GM21825 (cell line): Measurements from ENCODE around the gene EML4.
A peak's percentile ranks its signal among the peaks of the same experiment; 100 is the strongest.

ENCODE experiments used
- ATAC-seq: cut with Tn5 transposase; IDR thresholded peaks from one replicate; pipeline ENCODE4 v1.9.1; 2021; ENCODE audit warnings: mild to moderate bottlenecking, moderate library complexity; ENCODE audit not compliant: unreplicated experiment

EML4 gene

DNA sequence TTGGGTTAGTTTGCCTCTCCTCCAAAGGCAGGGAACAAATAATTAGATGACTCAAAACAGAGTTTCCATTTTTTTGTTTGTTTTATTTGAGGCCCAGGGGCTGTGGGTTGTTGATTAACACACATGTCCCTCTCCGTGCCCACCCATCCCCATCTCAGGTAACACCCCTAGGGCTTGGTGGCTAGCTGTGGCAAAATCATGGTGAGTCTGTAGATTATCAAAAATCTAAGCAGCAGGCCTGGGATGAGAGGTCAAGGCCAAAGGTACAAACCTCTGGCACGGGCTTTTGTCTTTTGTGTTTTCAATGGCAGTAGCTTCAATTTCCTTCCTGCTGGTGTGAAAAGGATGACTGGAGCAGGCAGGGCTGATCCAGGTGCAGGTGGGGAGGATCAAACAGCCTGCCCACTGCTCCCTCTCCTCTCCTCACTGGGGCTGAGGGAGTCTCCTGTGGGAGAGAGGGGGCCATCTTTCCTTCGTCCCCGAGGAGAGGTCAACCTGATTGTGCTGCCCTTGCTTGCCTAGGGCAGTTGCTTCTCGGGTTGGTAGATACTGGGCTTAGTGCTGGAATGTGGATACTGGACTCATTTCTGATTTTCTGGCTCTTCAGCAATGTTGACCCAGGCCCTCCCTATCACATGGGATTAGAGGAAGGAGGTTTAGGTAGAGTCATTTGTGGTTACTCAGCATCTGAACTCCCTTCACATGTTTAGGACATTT lies 31.9 kb upstream of the EML4 start:
- ATAC-seq: no peak

GRCh38 chr2:42138163-42139015 lies 30.8 kb upstream of the EML4 start:
- no peak for ATAC-seq

DNA sequence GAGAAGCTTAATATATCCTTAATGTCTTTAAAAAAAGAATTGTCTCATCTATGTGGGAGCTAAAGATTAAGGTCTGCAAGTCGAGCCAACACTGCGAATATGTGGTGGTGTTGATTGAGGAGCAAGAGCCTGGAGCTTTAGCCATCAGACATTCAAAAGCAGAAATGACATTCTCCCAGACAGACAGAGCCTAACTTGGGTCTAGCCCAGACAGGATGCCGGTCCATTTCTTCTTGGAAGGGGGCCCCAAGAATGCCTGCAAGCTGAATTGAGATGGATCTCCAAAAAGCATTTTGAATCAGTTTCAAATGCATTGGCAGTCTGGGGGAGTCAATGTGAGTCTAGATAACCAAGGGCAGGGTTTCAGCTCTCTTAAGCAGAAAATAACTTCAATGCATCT lies 30.1 kb upstream of the EML4 start:
- no peak for ATAC-seq

- no peak for ATAC-seq
Observed at GRCh38 chr2:42140496-42140895, 28.7 kb upstream of the EML4 start.

DNA sequence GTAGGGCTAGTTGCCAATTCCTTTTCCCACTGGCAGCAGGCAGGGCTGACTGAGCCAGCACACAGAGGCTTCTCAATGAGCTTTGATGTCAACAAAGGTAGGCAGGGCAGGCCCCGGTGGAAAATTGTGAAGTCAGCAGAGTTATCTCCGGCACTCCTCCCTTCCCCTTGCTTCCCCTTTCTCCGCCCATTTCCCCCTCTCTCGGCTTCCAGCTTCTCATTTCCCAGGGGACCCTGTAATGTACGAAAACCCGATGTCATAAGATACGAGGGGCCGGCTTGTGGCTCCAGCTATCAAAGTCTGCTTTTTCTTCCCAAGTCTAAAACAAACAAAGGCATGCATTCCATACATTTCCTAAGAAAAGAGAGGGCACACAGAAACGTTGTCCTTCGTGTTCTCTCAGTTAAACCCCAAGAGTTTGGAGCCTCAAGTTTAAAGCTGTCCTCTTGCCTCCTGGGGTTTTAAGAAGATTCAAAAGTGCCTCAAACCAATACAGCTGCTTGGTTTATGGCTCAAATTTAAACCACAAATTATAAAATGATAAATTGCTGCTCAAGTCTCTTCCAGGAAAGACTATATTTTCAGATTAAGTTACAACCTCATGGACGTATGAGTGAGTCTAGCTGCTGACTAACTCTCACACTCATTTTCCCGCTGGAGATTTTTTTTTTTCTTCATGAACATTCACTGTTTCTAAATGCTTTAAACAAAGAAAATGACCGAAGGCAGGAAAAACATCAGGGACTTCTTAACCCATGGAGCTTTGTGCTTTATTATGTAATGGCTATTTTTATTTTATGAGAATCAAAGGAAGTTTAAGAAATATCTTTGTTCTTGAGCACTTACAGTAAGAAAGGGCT lies 27.2 kb upstream of the EML4 start:
- ATAC-seq: no peak

GRCh38 chr2:42142547-42143184 lies 26.5 kb upstream of the EML4 start:
- no peak for ATAC-seq

- ATAC-seq: no peak
Observed at GRCh38 chr2:42147641-42148274, 21.4 kb upstream of the EML4 start.

GRCh38 chr2:42150159-42150558 lies 19.0 kb upstream of the EML4 start:
- ATAC-seq: no peak

- ATAC-seq: no peak
Observed at GRCh38 chr2:42153944-42154581, 15.1 kb upstream of the EML4 start.

- ATAC-seq: no peak
Observed at GRCh38 chr2:42156721-42157120, 12.4 kb upstream of the EML4 start.

- no peak for ATAC-seq
Observed at GRCh38 chr2:42161444-42161843, 7.7 kb upstream of the EML4 start.

DNA sequence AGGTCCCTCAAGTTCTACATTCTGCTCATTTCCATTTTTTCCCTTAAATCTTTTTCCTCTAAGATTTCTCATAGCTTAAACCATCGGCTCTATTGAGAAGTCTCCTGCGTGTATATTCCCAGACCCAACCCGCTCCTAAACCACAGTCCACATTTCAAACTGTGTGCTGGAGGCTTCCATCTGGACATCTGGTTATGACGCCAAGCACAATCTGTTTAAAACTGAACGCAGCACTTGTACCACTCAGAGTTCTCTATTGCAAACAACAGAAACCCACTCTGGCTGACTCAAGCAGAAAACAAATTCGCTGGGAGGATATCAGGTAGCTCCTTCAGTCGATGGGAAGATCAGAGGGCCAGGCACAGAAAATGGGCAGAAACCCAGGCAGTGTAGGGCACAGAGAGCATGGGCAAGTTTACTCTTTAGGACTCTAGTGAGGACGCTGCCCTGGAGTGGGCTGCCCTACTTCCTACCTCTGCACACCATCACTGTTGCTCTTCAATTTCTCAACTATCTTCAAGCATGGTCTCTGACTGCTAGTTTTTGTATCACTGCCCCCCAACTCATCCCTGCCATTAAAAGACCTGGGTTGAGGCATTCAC lies 5.6 kb upstream of the EML4 start:
- ATAC-seq: no peak

- no peak for ATAC-seq
Observed at GRCh38 chr2:42164046-42164445, 5.1 kb upstream of the EML4 start.

GRCh38 chr2:42164971-42165370 lies 4.2 kb upstream of the EML4 start:
- ATAC-seq: no peak

- ATAC-seq: no peak
Observed at GRCh38 chr2:42167458-42167857, 1.7 kb upstream of the EML4 start.

DNA sequence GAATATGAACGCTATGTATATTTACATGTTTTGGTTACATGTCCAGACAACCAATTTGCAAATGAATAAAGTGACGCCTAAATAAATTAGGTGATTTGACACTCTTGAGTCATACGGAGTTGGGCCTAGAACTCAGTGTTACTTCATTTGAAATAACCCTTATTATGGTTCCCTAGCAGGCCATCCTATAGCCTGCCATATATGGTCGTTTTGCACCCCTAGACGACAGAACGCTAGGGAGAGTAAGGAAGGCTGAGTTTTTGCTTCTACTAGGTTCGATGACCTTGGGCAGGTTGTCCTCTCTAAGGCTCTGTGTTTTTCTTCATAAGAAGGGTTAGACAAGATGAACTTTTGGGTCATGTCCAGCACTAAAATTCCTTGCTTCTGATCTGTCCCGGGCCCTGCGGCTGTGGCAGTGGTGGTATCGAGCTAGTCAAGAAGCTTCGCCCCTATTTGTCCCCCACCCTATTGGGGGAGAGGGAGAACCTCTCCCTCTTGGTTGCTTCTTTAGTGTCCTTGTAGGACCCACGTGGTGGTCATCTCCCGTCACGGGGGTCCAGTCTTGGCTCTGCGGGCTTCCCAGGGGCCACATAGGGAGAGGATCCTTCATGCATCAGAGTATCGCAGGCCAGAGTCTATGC lies 574 bp upstream of the EML4 start:
- ATAC-seq: no peak

- peak; percentile 16 for ATAC-seq
Observed at GRCh38 chr2:42169874-42170521, 845 bp downstream of the EML4 start.

DNA sequence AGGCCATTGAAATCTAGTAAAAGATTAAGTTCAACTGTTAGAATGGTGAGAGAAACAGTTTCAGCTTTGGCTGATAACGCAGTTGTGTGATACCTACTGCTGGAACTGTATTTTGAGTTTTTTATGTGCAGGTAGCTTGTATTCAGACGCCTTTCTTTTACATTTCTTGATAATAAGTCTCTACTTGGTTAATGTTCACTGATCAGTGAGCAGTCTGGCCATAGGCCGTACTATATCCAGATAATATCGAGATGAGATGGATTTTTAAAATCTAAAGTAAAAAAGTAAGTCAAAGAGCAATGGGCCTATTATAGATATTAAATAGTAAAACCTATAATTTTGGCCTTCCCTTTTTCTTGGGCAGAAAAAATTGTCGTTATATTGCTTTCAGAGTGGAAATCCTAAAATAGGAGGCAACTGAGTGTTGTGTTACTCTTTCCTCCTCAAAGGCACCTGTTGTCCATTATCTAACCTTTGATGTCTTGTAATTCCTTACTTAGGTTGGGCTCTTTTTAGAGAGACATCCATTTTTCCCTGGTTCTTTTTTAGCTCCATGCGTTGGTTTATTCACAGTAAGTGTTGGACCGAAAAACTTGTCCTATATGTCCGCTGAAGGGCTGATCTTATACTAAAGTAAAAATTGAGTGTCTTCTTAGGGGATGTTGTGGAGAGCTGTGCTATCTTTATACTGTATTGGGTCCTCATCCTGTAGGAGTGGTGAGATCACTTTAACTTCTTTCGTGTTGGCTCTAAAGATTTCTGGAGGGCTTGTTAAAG lies 1.7 kb downstream of the EML4 start:
- ATAC-seq: no peak
